Measurements from ENCODE around the gene GUF1.

GUF1 gene

GRCh38 chr4:44700427-44700826 is 22.2 kb downstream of the GUF1 start:
- Histone ChIP-seq H3K4me1 (ENCODE audit: control insufficient read depth, insufficient read depth, low read length, unreplicated experiment) (no peaks in the 10 kb centered on the region), H3K27me3 (ENCODE audit: insufficient read depth, low read length) (no peaks in the 10 kb centered on the region), H3K27ac (ENCODE audit: low read depth, low read length) (no peak overlapping the region), H3K4me3 (ENCODE audit: low read depth, low read length) (no peak overlapping the region), H3K79me2 (ENCODE audit: control insufficient read depth, insufficient read depth, low read length, unreplicated experiment) (no peaks in the 10 kb centered on the region), H3K36me3 (ENCODE audit: insufficient read depth, low read length) (peaks cover 39% of the 10 kb centered on the region), H2AFZ (ENCODE audit: low read length, unreplicated experiment) (no peak overlapping the region)

GRCh38 chr4:44701037-44701436 is 22.8 kb downstream of the GUF1 start:
- Histone ChIP-seq H2AFZ (ENCODE audit: low read length, unreplicated experiment) (no peak overlapping the region), H3K27ac (ENCODE audit: low read depth, low read length) (no peak overlapping the region), H3K27me3 (ENCODE audit: insufficient read depth, low read length) (no peaks in the 10 kb centered on the region), H3K4me1 (ENCODE audit: control insufficient read depth, insufficient read depth, low read length, unreplicated experiment) (no peaks in the 10 kb centered on the region), H3K4me3 (ENCODE audit: low read depth, low read length) (no peak overlapping the region), H3K79me2 (ENCODE audit: control insufficient read depth, insufficient read depth, low read length, unreplicated experiment) (no peaks in the 10 kb centered on the region), H3K36me3 (ENCODE audit: insufficient read depth, low read length) (peaks cover 33% of the 10 kb centered on the region)

GRCh38 chr4:44704673-44705072 is 26.5 kb downstream of the GUF1 start:
- peaks cover 30% of the 10 kb centered on the region for H3K36me3 ChIP-seq (ENCODE audit: insufficient read depth, low read length)

GRCh38 chr4:44713125-44713524 is 34.9 kb downstream of the GUF1 start:
- H3K4me3 ChIP-seq (ENCODE audit: low read depth, low read length): no peak overlapping the region
- no peaks in the 10 kb centered on the region for H3K4me1 ChIP-seq (ENCODE audit: control insufficient read depth, insufficient read depth, low read length, unreplicated experiment)
- H3K79me2 ChIP-seq (ENCODE audit: control insufficient read depth, insufficient read depth, low read length, unreplicated experiment): peaks cover 3% of the 10 kb centered on the region
- peaks cover 9% of the 10 kb centered on the region for H3K36me3 ChIP-seq (ENCODE audit: insufficient read depth, low read length)
- H3K27ac ChIP-seq (ENCODE audit: low read depth, low read length): no peak overlapping the region
- H3K27me3 ChIP-seq (ENCODE audit: insufficient read depth, low read length): no peaks in the 10 kb centered on the region
- no peak overlapping the region for H2AFZ ChIP-seq (ENCODE audit: low read length, unreplicated experiment)

More at GRCh38 chr4:44704673-44705072, 26.5 kb downstream of the GUF1 start:
- H3K27ac ChIP-seq (ENCODE audit: low read depth, low read length): no peak overlapping the region
- H3K27me3 ChIP-seq (ENCODE audit: insufficient read depth, low read length): no peaks in the 10 kb centered on the region
- H2AFZ ChIP-seq (ENCODE audit: low read length, unreplicated experiment): no peak overlapping the region
- H3K4me3 ChIP-seq (ENCODE audit: low read depth, low read length): no peak overlapping the region
- no peaks in the 10 kb centered on the region for H3K4me1 ChIP-seq (ENCODE audit: control insufficient read depth, insufficient read depth, low read length, unreplicated experiment)
- H3K79me2 ChIP-seq (ENCODE audit: control insufficient read depth, insufficient read depth, low read length, unreplicated experiment): no peaks in the 10 kb centered on the region

- no peak overlapping the region for H2AFZ ChIP-seq (ENCODE audit: low read length, unreplicated experiment)
- H3K36me3 ChIP-seq (ENCODE audit: insufficient read depth, low read length): peaks cover 5% of the 10 kb centered on the region
- no peaks in the 10 kb centered on the region for H3K4me1 ChIP-seq (ENCODE audit: control insufficient read depth, insufficient read depth, low read length, unreplicated experiment)
- no peak overlapping the region for H3K4me3 ChIP-seq (ENCODE audit: low read depth, low read length)
- H3K27ac ChIP-seq (ENCODE audit: low read depth, low read length): no peak overlapping the region
- H3K79me2 ChIP-seq (ENCODE audit: control insufficient read depth, insufficient read depth, low read length, unreplicated experiment): peaks cover 16% of the 10 kb centered on the region
- no peaks in the 10 kb centered on the region for H3K27me3 ChIP-seq (ENCODE audit: insufficient read depth, low read length)
Measured at GRCh38 chr4:44716597-44716996, 38.4 kb downstream of the GUF1 start.

GRCh38 chr4:44720371-44720770 is 42.2 kb downstream of the GUF1 start:
- peaks cover 4% of the 10 kb centered on the region for H3K4me1 ChIP-seq (ENCODE audit: control insufficient read depth, insufficient read depth, low read length, unreplicated experiment)
- no peaks in the 10 kb centered on the region for H3K36me3 ChIP-seq (ENCODE audit: insufficient read depth, low read length)
- H3K27ac ChIP-seq (ENCODE audit: low read depth, low read length): no peak overlapping the region
- no peaks in the 10 kb centered on the region for H3K27me3 ChIP-seq (ENCODE audit: insufficient read depth, low read length)
- H2AFZ ChIP-seq (ENCODE audit: low read length, unreplicated experiment): no peak overlapping the region
- H3K4me3 ChIP-seq (ENCODE audit: low read depth, low read length): no peak overlapping the region
- peaks cover 44% of the 10 kb centered on the region for H3K79me2 ChIP-seq (ENCODE audit: control insufficient read depth, insufficient read depth, low read length, unreplicated experiment)

- Histone ChIP-seq H3K27ac (ENCODE audit: low read depth, low read length) (no peak overlapping the region), H3K27me3 (ENCODE audit: insufficient read depth, low read length) (no peaks in the 10 kb centered on the region), H3K4me1 (ENCODE audit: control insufficient read depth, insufficient read depth, low read length, unreplicated experiment) (peaks cover 4% of the 10 kb centered on the region), H3K79me2 (ENCODE audit: control insufficient read depth, insufficient read depth, low read length, unreplicated experiment) (peaks cover 54% of the 10 kb centered on the region), H2AFZ (ENCODE audit: low read length, unreplicated experiment) (no peak overlapping the region), H3K4me3 (ENCODE audit: low read depth, low read length) (no peak overlapping the region), H3K36me3 (ENCODE audit: insufficient read depth, low read length) (no peaks in the 10 kb centered on the region)
Measured at GRCh38 chr4:44722001-44722400, 43.8 kb downstream of the GUF1 start.

GRCh38 chr4:44725166-44725565 is 46.9 kb downstream of the GUF1 start:
- H3K27me3 ChIP-seq (ENCODE audit: insufficient read depth, low read length): no peaks in the 10 kb centered on the region
- no peak overlapping the region for H3K27ac ChIP-seq (ENCODE audit: low read depth, low read length)
- peaks cover 48% of the 10 kb centered on the region for H3K79me2 ChIP-seq (ENCODE audit: control insufficient read depth, insufficient read depth, low read length, unreplicated experiment)
- H3K36me3 ChIP-seq (ENCODE audit: insufficient read depth, low read length): no peaks in the 10 kb centered on the region
- H3K4me1 ChIP-seq (ENCODE audit: control insufficient read depth, insufficient read depth, low read length, unreplicated experiment): peaks cover 4% of the 10 kb centered on the region
- peak overlapping the region; percentile 98 for H2AFZ ChIP-seq (ENCODE audit: low read length, unreplicated experiment)
- peak overlapping the region; percentile 97 for H3K4me3 ChIP-seq (ENCODE audit: low read depth, low read length)

- H3K4me3 ChIP-seq (ENCODE audit: low read depth, low read length): peak overlapping the region; percentile 97
- H3K36me3 ChIP-seq (ENCODE audit: insufficient read depth, low read length): no peaks in the 10 kb centered on the region
- H3K4me1 ChIP-seq (ENCODE audit: control insufficient read depth, insufficient read depth, low read length, unreplicated experiment): peaks cover 4% of the 10 kb centered on the region
- peak overlapping the region; percentile 51; the same call in 1 of the 2 replicates for H3K27ac ChIP-seq (ENCODE audit: low read depth, low read length)
- no peaks in the 10 kb centered on the region for H3K27me3 ChIP-seq (ENCODE audit: insufficient read depth, low read length)
- H3K79me2 ChIP-seq (ENCODE audit: control insufficient read depth, insufficient read depth, low read length, unreplicated experiment): peaks cover 43% of the 10 kb centered on the region
- H2AFZ ChIP-seq (ENCODE audit: low read length, unreplicated experiment): peak overlapping the region; percentile 98
Measured at GRCh38 chr4:44725726-44726037, 47.5 kb downstream of the GUF1 start.

GRCh38 chr4:44726038-44726871 is 48.0 kb downstream of the GUF1 start, which contains the start of gene GNPDA2:
Gene GNPDA2, minus strand, starts transcription at chr4:44726556. Its CDS starts 4,349 bp downstream, at chr4:44722207.
- peaks cover 38% of the 10 kb centered on the region for H3K79me2 ChIP-seq (ENCODE audit: control insufficient read depth, insufficient read depth, low read length, unreplicated experiment)

GRCh38 chr4:44727471-44727870 is 49.3 kb downstream of the GUF1 start:
- Histone ChIP-seq H3K4me3 (ENCODE audit: low read depth, low read length) (peak overlapping the region; percentile 97; the same call in 1 of the 2 replicates), H3K36me3 (ENCODE audit: insufficient read depth, low read length) (no peaks in the 10 kb centered on the region), H3K4me1 (ENCODE audit: control insufficient read depth, insufficient read depth, low read length, unreplicated experiment) (peaks cover 4% of the 10 kb centered on the region), H3K27me3 (ENCODE audit: insufficient read depth, low read length) (no peaks in the 10 kb centered on the region), H2AFZ (ENCODE audit: low read length, unreplicated experiment) (no peak overlapping the region), H3K79me2 (ENCODE audit: control insufficient read depth, insufficient read depth, low read length, unreplicated experiment) (peaks cover 33% of the 10 kb centered on the region), H3K27ac (ENCODE audit: low read depth, low read length) (no peak overlapping the region)

More at GRCh38 chr4:44726038-44726871, 48.0 kb downstream of the GUF1 start, which contains the start of gene GNPDA2:
- peaks cover 4% of the 10 kb centered on the region for H3K4me1 ChIP-seq (ENCODE audit: control insufficient read depth, insufficient read depth, low read length, unreplicated experiment)
- H3K27ac ChIP-seq (ENCODE audit: low read depth, low read length): peak within 1 kb of the TSS; percentile 51
- H3K36me3 ChIP-seq (ENCODE audit: insufficient read depth, low read length): no peaks in the 10 kb centered on the region
- peak within 1 kb of the TSS; percentile 97 for H3K4me3 ChIP-seq (ENCODE audit: low read depth, low read length)
- peak within 1 kb of the TSS; percentile 98 for H2AFZ ChIP-seq (ENCODE audit: low read length, unreplicated experiment)
- H3K27me3 ChIP-seq (ENCODE audit: insufficient read depth, low read length): no peaks in the 10 kb centered on the region

Data from ACC112 (cell line).